SU-DHL-6 (cell line): ENCODE measurements around the gene GNRH2.

Experiments used
- H2AFZ ChIP-seq: fragments of 200-600 bp; sonication (generic); 2 replicates; pipeline ENCODE4 v1.6.1; 2014; ENCODE audit warnings: low read depth, mild to moderate bottlenecking, moderate library complexity, mixed read lengths, antibody characterized with exemption, low read length; ENCODE audit not compliant: severe bottlenecking
- H3F3A ChIP-seq: fragments of 200-600 bp; shearing (Covaris generic); 2 replicates; pipeline ENCODE4 v1.6.0; 2016; ENCODE audit warnings: antibody characterized with exemption, mild to moderate bottlenecking; ENCODE audit not compliant: insufficient read depth
- H3K27ac ChIP-seq: fragments of 200-600 bp; sonication (generic); 2 replicates; pipeline ENCODE4 v1.5.1; 2016; ENCODE audit warnings: low read depth, mild to moderate bottlenecking, low read length, moderate library complexity, mixed read lengths
- H3K27me3 ChIP-seq: fragments of 200-600 bp; sonication (generic), shearing (Covaris generic); 2 replicates; pipeline ENCODE4 v1.6.0; 2014; ENCODE audit warnings: mild to moderate bottlenecking, low read length
- H3K36me3 ChIP-seq: fragments of 200-600 bp; sonication (generic); 2 replicates; pipeline ENCODE4 v1.6.1; 2014; ENCODE audit warnings: mild to moderate bottlenecking, low read length, mixed read lengths
- H3K4me2 ChIP-seq: fragments of 300-600, 200-600 bp; shearing (Covaris generic), sonication (generic); 2 replicates; pipeline ENCODE4 v1.6.0; 2014; ENCODE audit warnings: low read length, low read depth, mild to moderate bottlenecking; ENCODE audit not compliant: poor library complexity, severe bottlenecking
- H3K4me3 ChIP-seq: fragments of 200-600 bp; sonication (generic); 2 replicates; pipeline ENCODE4 v1.5.1; 2014; ENCODE audit warnings: antibody characterized with exemption, low read length, mild to moderate bottlenecking, mixed read lengths; ENCODE audit not compliant: insufficient read depth, poor library complexity, severe bottlenecking
- H3K79me2 ChIP-seq: fragments of 200-600 bp; sonication (generic); 2 replicates; pipeline ENCODE4 v1.6.1; 2014; ENCODE audit warnings: mild to moderate bottlenecking, low read length, moderate library complexity; ENCODE audit not compliant: insufficient read depth
- H3K9ac ChIP-seq: fragments of 200-600 bp; sonication (generic); 2 replicates; pipeline ENCODE4 v1.7.0; 2014; ENCODE audit warnings: mild to moderate bottlenecking, low read length
- H3K9me2 ChIP-seq: fragments of 200-600 bp; sonication (generic); replicated peaks from 2 replicates; pipeline ENCODE4 v1.6.1; 2014; ENCODE audit warnings: low read length; ENCODE audit not compliant: insufficient read depth
- H3K9me3 ChIP-seq: fragments of 200-600 bp; sonication (generic); 2 replicates; pipeline ENCODE4 v1.6.1; 2014; ENCODE audit warnings: low read length, mixed read lengths; ENCODE audit not compliant: insufficient read depth
- H4K20me1 ChIP-seq: fragments of 200-600 bp; sonication (generic); 2 replicates; pipeline ENCODE4 v1.6.1; 2014; ENCODE audit warnings: low read depth, mild to moderate bottlenecking, antibody characterized with exemption, low read length, moderate library complexity, mixed read lengths
- EZH2phosphoT487 ChIP-seq: fragments of 200-600 bp; sonication (generic), shearing (Covaris generic); conservative IDR thresholded peaks from 2 replicates; pipeline ENCODE4 v1.6.1; 2018; ENCODE audit warnings: mild to moderate bottlenecking, antibody characterized with exemption, low read length, moderate library complexity, mixed read lengths
- TF ChIP-seq, protein P1 (sequence below): fragments of 200-600 bp; sonication (generic); IDR thresholded peaks from one replicate; pipeline ENCODE4 v1.5.1; 2017; ENCODE audit warnings: antibody characterized with exemption, mild to moderate bottlenecking, low read length, moderate library complexity; ENCODE audit not compliant: insufficient read depth, poor library complexity, severe bottlenecking

The GNRH2 gene

DNA sequence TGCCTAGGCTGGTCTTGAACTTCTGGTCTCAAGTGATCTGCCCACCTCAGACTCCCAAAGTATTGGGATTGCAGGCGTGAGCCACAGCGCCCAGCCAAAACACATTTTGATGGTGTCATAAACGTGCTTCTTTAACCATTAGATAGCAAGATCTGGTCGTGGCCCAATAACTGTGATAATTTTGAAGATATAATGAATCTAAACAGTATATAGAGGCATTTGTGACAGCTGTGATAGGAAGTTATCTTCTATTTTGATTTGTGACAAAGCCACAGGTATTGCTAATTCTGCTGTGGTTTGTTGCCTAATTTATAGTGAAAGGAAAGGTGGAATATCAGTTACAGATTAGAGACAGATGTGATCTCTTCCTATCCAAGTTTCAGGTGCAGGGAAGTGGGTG lies 27.3 kb downstream of the GNRH2 start:
- Histone ChIP-seq H3K36me3 (no peaks in the 10 kb centered on the region), H3K9me2 (no peaks in the 10 kb centered on the region), H3K27ac (no peak overlapping the region), H2AFZ (no peak overlapping the region), H3K4me2 (no peak overlapping the region), H3F3A (no peaks in the 10 kb centered on the region), H3K27me3 (no peaks in the 10 kb centered on the region), H4K20me1 (no peaks in the 10 kb centered on the region), H3K4me3 (no peak overlapping the region), H3K9me3 (no peaks in the 10 kb centered on the region), H3K9ac (no peak overlapping the region), H3K79me2 (no peaks in the 10 kb centered on the region)
- no peak for TF ChIP-seq EZH2phosphoT487
- TF ChIP-seq, protein P1, sequence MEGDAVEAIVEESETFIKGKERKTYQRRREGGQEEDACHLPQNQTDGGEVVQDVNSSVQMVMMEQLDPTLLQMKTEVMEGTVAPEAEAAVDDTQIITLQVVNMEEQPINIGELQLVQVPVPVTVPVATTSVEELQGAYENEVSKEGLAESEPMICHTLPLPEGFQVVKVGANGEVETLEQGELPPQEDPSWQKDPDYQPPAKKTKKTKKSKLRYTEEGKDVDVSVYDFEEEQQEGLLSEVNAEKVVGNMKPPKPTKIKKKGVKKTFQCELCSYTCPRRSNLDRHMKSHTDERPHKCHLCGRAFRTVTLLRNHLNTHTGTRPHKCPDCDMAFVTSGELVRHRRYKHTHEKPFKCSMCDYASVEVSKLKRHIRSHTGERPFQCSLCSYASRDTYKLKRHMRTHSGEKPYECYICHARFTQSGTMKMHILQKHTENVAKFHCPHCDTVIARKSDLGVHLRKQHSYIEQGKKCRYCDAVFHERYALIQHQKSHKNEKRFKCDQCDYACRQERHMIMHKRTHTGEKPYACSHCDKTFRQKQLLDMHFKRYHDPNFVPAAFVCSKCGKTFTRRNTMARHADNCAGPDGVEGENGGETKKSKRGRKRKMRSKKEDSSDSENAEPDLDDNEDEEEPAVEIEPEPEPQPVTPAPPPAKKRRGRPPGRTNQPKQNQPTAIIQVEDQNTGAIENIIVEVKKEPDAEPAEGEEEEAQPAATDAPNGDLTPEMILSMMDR = no peak

DNA sequence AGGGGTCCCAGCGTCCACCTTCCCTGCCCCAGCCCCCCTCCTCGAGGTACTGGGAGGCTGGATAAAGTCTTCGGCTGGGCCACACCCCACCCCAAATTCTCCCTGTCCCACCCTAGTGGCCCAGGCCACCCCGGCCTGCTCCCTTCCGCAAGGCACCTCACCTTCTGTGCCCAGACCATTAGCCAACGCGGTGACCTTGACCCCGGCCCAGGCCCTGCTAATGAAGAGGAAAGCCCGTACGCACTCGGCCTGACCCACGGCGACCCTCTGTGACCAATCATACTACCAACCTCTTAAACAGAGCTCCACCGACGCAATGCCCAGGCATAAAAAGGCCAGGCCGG lies 27.8 kb downstream of the GNRH2 start:
- H3K4me2 ChIP-seq = no peak overlapping the region
- no peaks in the 10 kb centered on the region for H3F3A ChIP-seq
- H4K20me1 ChIP-seq = no peaks in the 10 kb centered on the region
- H3K4me3 ChIP-seq = no peak overlapping the region
- H3K9me2 ChIP-seq = no peaks in the 10 kb centered on the region
- no peaks in the 10 kb centered on the region for H3K27me3 ChIP-seq
- H3K36me3 ChIP-seq = no peaks in the 10 kb centered on the region
- H3K9ac ChIP-seq = no peak overlapping the region
- TF ChIP-seq, protein P1 = no peak
- TF ChIP-seq EZH2phosphoT487 = no peak
- H3K9me3 ChIP-seq = no peaks in the 10 kb centered on the region
- H3K79me2 ChIP-seq = no peaks in the 10 kb centered on the region
- H2AFZ ChIP-seq = no peak overlapping the region
- H3K27ac ChIP-seq = no peak overlapping the region

DNA sequence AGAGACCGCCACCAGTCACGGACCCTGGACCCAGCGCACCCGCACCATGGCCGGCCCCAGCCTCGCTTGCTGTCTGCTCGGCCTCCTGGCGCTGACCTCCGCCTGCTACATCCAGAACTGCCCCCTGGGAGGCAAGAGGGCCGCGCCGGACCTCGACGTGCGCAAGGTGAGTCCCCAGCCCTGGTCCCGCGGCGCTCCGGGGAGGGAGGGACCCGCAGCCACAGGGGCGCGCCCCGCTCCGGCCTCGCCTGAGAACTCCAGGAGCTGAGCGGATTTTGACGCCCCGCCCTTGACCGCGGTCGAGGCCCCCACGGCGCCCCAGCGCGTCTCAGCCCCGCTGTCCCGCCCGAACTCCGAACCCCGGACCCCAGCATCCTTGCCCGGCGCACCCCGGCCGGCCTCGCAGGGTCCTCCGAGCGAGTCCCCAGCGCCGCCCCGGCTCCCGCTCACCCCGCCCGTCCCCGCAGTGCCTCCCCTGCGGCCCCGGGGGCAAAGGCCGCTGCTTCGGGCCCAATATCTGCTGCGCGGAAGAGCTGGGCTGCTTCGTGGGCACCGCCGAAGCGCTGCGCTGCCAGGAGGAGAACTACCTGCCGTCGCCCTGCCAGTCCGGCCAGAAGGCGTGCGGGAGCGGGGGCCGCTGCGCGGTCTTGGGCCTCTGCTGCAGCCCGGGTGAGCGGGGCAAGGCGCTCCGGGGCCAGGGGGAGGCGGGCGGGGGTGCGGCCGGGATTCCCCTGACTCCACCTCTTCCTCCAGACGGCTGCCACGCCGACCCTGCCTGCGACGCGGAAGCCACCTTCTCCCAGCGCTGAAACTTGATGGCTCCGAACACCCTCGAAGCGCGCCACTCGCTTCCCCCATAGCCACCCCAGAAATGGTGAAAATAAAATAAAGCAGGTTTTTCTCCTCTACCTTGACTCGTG lies 28.4 kb downstream of the GNRH2 start, which contains the start of gene OXT:
Gene OXT, plus strand, starts transcription at position 11 of the 920 bp plus-strand sequence. Its CDS starts 36 bp downstream, at position 47.
- Histone ChIP-seq H3K9ac (no peak within 1 kb of the TSS), H3K9me3 (no peaks in the 10 kb centered on the region), H2AFZ (no peak within 1 kb of the TSS), H3K27me3 (no peaks in the 10 kb centered on the region), H3K27ac (no peak within 1 kb of the TSS), H3K4me2 (no peak within 1 kb of the TSS), H3K36me3 (no peaks in the 10 kb centered on the region), H4K20me1 (no peaks in the 10 kb centered on the region), H3F3A (no peaks in the 10 kb centered on the region), H3K4me3 (no peak within 1 kb of the TSS), H3K79me2 (no peaks in the 10 kb centered on the region), H3K9me2 (no peaks in the 10 kb centered on the region)
- TF ChIP-seq EZH2phosphoT487 = no peak
- TF ChIP-seq, protein P1 = no peak
